K562 (cell line): ENCODE data around the gene IPO7. TPM values are rescaled to one million over a fixed set of nuclear protein-coding genes. Genes with fewer than 3 reads are reported as not detected.

Source experiments
- ATF4 ChIP-seq: fragments of 450-650 bp; formaldehyde crosslinking; IDR thresholded peaks from 2 replicates; pipeline ENCODE4 v1.4.0; 2022; ENCODE audit warnings: mild to moderate bottlenecking, moderate library complexity
- CREBBP ChIP-seq: IDR thresholded peaks from one replicate; pipeline ENCODE4 v1.6.1; 2012; ENCODE audit warnings: low read depth, mild to moderate bottlenecking, control low read depth, inconsistent platforms, low read length
- EWSR1 ChIP-seq: fragments of 450-650 bp; IDR thresholded peaks from 2 replicates; pipeline ENCODE4 v1.6.1; 2018; ENCODE audit warnings: borderline replicate concordance, mild to moderate bottlenecking, low read depth, moderate library complexity; ENCODE audit not compliant: partially characterized antibody
- FOXJ2 ChIP-seq: fragments of 200-800 bp; sonication (Bioruptor generic); IDR thresholded peaks from 2 replicates; pipeline ENCODE4 v1.6.1; 2016; ENCODE audit warnings: missing genetic modification characterization, missing compliant biosample characterization
- FOXJ3 ChIP-seq: sonication (generic); formaldehyde crosslinking; IDR thresholded peaks from 2 replicates; pipeline ENCODE4 v1.4.0; 2020; ENCODE audit warnings: mild to moderate bottlenecking, missing genetic modification reagents
- GABPA ChIP-seq: fragments of 200-800 bp; sonication (Bioruptor generic); conservative IDR thresholded peaks from 2 replicates; pipeline ENCODE4 v1.6.1; 2016; ENCODE audit warnings: low read depth, missing genetic modification characterization, missing compliant biosample characterization
- GABPB2 ChIP-seq: fragments of 250-450 bp; sonication (Bioruptor Pico); conservative IDR thresholded peaks from 2 replicates; pipeline ENCODE4 v1.5.1; 2021; ENCODE audit warnings: mild to moderate bottlenecking
- GTF2A2 ChIP-seq: IDR thresholded peaks from 2 replicates; pipeline ENCODE4 v1.6.1; 2016; ENCODE audit warnings: mild to moderate bottlenecking, missing genetic modification characterization, missing compliant biosample characterization
- HDAC1 ChIP-seq, 2 experiments: fragments of 450-650 bp; IDR thresholded peaks; 2 replicates each; pipeline ENCODE4 v1.6.1; 2016 to 2017; ENCODE audit warnings: inconsistent platforms in 1 of 2, mild to moderate bottlenecking in 1 of 2, moderate library complexity in 1 of 2
- HDGF ChIP-seq: fragments of 450-650 bp; IDR thresholded peaks from 2 replicates; pipeline ENCODE4 v1.6.1; 2016
- HEY1 ChIP-seq: fragments of 250-450 bp; sonication (Bioruptor Pico); IDR thresholded peaks from 2 replicates; pipeline ENCODE4 v1.5.0; 2020; ENCODE audit warnings: mild to moderate bottlenecking, moderate library complexity, borderline replicate concordance
- HNRNPK ChIP-seq: fragments of 200-400 bp; formaldehyde crosslinking; IDR thresholded peaks from one replicate; pipeline ENCODE4 v1.6.1; 2018; ENCODE audit warnings: mild to moderate bottlenecking, low read depth, low read length; ENCODE audit not compliant: poor library complexity, severe bottlenecking
- LEF1 ChIP-seq: fragments of 450-650 bp; IDR thresholded peaks from 2 replicates; pipeline ENCODE4 v1.6.1; 2016; ENCODE audit warnings: mild to moderate bottlenecking
- MEF2D ChIP-seq: conservative IDR thresholded peaks from 2 replicates; pipeline ENCODE4 v1.6.1; 2016; ENCODE audit warnings: low read depth, missing genetic modification characterization, missing compliant biosample characterization
- MYBL2 ChIP-seq, 2 experiments: fragments of 450-650 bp in 1 of 2; sonication (generic) in 1 of 2; formaldehyde crosslinking in 1 of 2; IDR thresholded peaks; 2 replicates each; pipeline versions ENCODE4 v1.6.1 to v1.8.1; 2017 to 2022; ENCODE audit warnings: borderline replicate concordance in 1 of 2, inconsistent platforms in 1 of 2, low read depth in 1 of 2, mild to moderate bottlenecking in 1 of 2, missing genetic modification reagents in 1 of 2, moderate library complexity in 1 of 2
- NONO ChIP-seq, 2 experiments: fragments of 200-400 bp in 1 of 2; fragments of 450-650 bp in 1 of 2; formaldehyde crosslinking in 1 of 2; IDR thresholded peaks; 2 replicates each; pipeline ENCODE4 v1.6.1; 2017; ENCODE audit warnings: low read depth in 2 of 2, mild to moderate bottlenecking in 2 of 2, moderate library complexity in 2 of 2, low read length in 1 of 2
- SAFB ChIP-seq: fragments of 200-400 bp; formaldehyde crosslinking; IDR thresholded peaks from 2 replicates; pipeline ENCODE4 v1.6.1; 2017; ENCODE audit warnings: low read depth, low read length, borderline replicate concordance
- SREBF2 ChIP-seq: sonication (generic); formaldehyde crosslinking; IDR thresholded peaks from 2 replicates; pipeline ENCODE4 v1.4.0; 2020; ENCODE audit warnings: mild to moderate bottlenecking, missing genetic modification reagents
- XRCC4 ChIP-seq: IDR thresholded peaks from one replicate; pipeline ENCODE4 v1.6.1; 2011; ENCODE audit not compliant: insufficient read depth, insufficient read length; ENCODE audit errors: extremely low read depth
- YBX1 ChIP-seq: fragments of 450-650 bp; IDR thresholded peaks from 2 replicates; pipeline ENCODE4 v1.7.1; 2016; ENCODE audit warnings: mild to moderate bottlenecking
- ZNF583 ChIP-seq: fragments of 250-450 bp; sonication (Bioruptor Pico); IDR thresholded peaks from 2 replicates; pipeline ENCODE4 v1.4.0; 2020
- polyA plus RNA-seq, 8 experiments: library from polyadenylated mRNA; depleted of rRNA in 4 of 8; stranded (reverse) in 5 of 8; unstranded in 3 of 8; fragments of >200 nt; fragmentation: Nextera tagmentation in 2 of 8; fragmentation: Illumina TruSeq in 1 of 8; extraction: Ambion mirVana in 2 of 8; extraction: Trizol in 1 of 8; gene quantifications; 2 replicates each; pipeline versions ENCODE4 v1.2.1 to v1.2.3, GENCODE V29; 2011 to 2014; ENCODE audit warnings: inconsistent platforms in 1 of 8, missing spikeins in 1 of 8
- total RNA-seq, 7 experiments: library from RNA; depleted of rRNA in 6 of 7; stranded (reverse); fragments of >200 nt in 6 of 7; fragmentation: Illumina TruSeq in 2 of 7; extraction: Trizol in 2 of 7; gene quantifications; 2 replicates each; pipeline versions ENCODE4 v1.2.1 to v1.2.3, GENCODE V29; 2011 to 2021; ENCODE audit warnings: low replicate concordance in 1 of 7
- TF ChIP-seq, protein P1 (sequence below): sonication (generic); formaldehyde crosslinking; IDR thresholded peaks from 2 replicates; pipeline ENCODE4 v1.8.0; 2022; ENCODE audit warnings: mild to moderate bottlenecking, missing genetic modification reagents
- TF ChIP-seq, protein P2 (sequence below): fragments of 250-450 bp; sonication (Bioruptor Pico); IDR thresholded peaks from 2 replicates; pipeline ENCODE4 v1.6.1; 2021; ENCODE audit warnings: mild to moderate bottlenecking
- TF ChIP-seq, protein P3 (sequence below), 2 experiments: fragments of 200-800 bp in 1 of 2; sonication (Bioruptor generic) in 1 of 2; sonication (generic) in 1 of 2; formaldehyde crosslinking in 1 of 2; IDR thresholded peaks in 1 of 2; conservative IDR thresholded peaks in 1 of 2; 2 replicates each; pipeline versions ENCODE4 v1.5.0 to v1.6.1; 2016 to 2020; ENCODE audit warnings: missing compliant biosample characterization in 1 of 2, missing genetic modification characterization in 1 of 2, missing genetic modification reagents in 1 of 2

Gene IPO7
- total and polyA plus RNA-seq, 9 of the 15 experiments (the other 6 are each of a cell fraction or from before 2014, with no cell fraction given): 23.6 to 138 (median 110) TPM

- TF ChIP-seq ZNF583 (CRISPR knock-in tag): 0 out of 2 replicates have a peak, but pooled peaks have one; percentile 28
- TF ChIP-seq HEY1 (CRISPR knock-in tag): peak; percentile 62; the same call in 1 of the 2 replicates
- TF ChIP-seq GABPA: peak; percentile 96
- no peak for TF ChIP-seq HNRNPK
- TF ChIP-seq ATF4 (CRISPR knock-in tag): peak; percentile 37; the same call in 1 of the 2 replicates
- TF ChIP-seq EWSR1: no peak
- TF ChIP-seq, protein P1, sequence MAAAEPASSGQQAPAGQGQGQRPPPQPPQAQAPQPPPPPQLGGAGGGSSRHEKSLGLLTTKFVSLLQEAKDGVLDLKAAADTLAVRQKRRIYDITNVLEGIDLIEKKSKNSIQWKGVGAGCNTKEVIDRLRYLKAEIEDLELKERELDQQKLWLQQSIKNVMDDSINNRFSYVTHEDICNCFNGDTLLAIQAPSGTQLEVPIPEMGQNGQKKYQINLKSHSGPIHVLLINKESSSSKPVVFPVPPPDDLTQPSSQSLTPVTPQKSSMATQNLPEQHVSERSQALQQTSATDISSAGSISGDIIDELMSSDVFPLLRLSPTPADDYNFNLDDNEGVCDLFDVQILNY (CRISPR knock-in tag): no peak
- no peak for TF ChIP-seq HDAC1 (IDR thresholded peaks at IDR 0.05)
- TF ChIP-seq GTF2A2 (tag): no peak
- no peak for TF ChIP-seq GABPB2 (CRISPR knock-in tag)
- TF ChIP-seq MYBL2 (IDR thresholded peaks at IDR 0.05; ENCODE audit: low read depth): no peak; the same call in 1 of the 2 replicates
- TF ChIP-seq MYBL2 (CRISPR knock-in tag; IDR thresholded peaks at IDR 0.05; ENCODE audit: borderline replicate concordance): no peak
- TF ChIP-seq NONO (IDR thresholded peaks at IDR 0.05; ENCODE audit: low read depth in 2 of 2, low read length in 1 of 2): peak in 1 of 2 experiments; percentile 44; a peak in 1 of 4 replicates
- TF ChIP-seq FOXJ2 (tag): peak; percentile 45; the same call in 1 of the 2 replicates
- TF ChIP-seq LEF1: peak; percentile 57
- TF ChIP-seq HDGF: no peak
- TF ChIP-seq CREBBP: no peak
- TF ChIP-seq SAFB: no peak
- TF ChIP-seq SREBF2 (CRISPR knock-in tag): no peak
- no peak for TF ChIP-seq YBX1
- TF ChIP-seq FOXJ3 (CRISPR knock-in tag): no peak
- 0 out of 2 replicates have a peak, but pooled peaks have one; percentile 52 for TF ChIP-seq MEF2D (tag)
- TF ChIP-seq, protein P2, sequence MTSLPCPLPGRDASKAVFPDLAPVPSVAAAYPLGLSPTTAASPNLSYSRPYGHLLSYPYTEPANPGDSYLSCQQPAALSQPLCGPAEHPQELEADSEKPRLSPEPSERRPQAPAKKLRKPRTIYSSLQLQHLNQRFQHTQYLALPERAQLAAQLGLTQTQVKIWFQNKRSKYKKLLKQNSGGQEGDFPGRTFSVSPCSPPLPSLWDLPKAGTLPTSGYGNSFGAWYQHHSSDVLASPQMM (CRISPR knock-in tag): no peak
- TF ChIP-seq, protein P3, sequence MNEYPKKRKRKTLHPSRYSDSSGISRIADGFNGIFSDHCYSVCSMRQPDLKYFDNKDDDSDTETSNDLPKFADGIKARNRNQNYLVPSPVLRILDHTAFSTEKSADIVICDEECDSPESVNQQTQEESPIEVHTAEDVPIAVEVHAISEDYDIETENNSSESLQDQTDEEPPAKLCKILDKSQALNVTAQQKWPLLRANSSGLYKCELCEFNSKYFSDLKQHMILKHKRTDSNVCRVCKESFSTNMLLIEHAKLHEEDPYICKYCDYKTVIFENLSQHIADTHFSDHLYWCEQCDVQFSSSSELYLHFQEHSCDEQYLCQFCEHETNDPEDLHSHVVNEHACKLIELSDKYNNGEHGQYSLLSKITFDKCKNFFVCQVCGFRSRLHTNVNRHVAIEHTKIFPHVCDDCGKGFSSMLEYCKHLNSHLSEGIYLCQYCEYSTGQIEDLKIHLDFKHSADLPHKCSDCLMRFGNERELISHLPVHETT (CRISPR knock-in tag; conservative IDR thresholded peaks at IDR 0.05 in 1 of 2, IDR thresholded peaks at IDR 0.05 in 1 of 2): peak in 1 of 2 experiments; percentile 82; a peak in 2 of 4 replicates
- no peak for TF ChIP-seq XRCC4
Observed at GRCh38 chr11:9460322-9461062, 76.0 kb downstream of the IPO7 start, which contains the start of gene ZNF143 (continued).
